ENCODE data around the gene RCAN2. TPM values are rescaled to one million over a fixed set of nuclear protein-coding genes. Genes with fewer than 3 reads are reported as not detected.

The RCAN2 gene
- total RNA-seq, 4 donors from 2014 or later: 4.7 to 23.1 (median 6.6) TPM

DNA sequence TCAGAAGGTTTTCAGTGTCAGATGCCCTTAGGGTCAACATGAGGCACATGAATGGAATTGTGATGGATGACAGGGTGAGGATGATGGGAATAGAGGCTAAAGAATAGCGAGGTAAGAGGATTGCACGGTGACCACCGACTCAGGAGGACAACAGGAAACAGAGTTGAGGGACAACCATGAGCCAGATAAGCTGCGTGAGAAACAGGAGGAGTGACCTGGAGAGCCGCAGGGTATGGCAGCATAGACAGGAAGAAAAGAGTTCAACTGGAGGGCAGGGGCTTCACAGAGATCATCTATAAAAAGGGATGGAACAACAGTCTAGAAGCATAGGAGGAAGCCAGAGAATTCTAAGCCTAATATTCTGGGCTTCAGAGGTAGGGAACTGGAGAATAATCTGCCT, 235.7 kb downstream of the RCAN2 start:
- Histone ChIP-seq H3K9me3 (no peaks in the 10 kb centered on the region), H3K4me1 (no peaks in the 10 kb centered on the region), H3K4me3 (no peak overlapping the region), H3K27me3 (no peaks in the 10 kb centered on the region), H3K36me3 (no peaks in the 10 kb centered on the region), H3K27ac (no peak overlapping the region)
- TF ChIP-seq POLR2A (IDR thresholded peaks at IDR 0.05): no peak
- TF ChIP-seq, protein P1, sequence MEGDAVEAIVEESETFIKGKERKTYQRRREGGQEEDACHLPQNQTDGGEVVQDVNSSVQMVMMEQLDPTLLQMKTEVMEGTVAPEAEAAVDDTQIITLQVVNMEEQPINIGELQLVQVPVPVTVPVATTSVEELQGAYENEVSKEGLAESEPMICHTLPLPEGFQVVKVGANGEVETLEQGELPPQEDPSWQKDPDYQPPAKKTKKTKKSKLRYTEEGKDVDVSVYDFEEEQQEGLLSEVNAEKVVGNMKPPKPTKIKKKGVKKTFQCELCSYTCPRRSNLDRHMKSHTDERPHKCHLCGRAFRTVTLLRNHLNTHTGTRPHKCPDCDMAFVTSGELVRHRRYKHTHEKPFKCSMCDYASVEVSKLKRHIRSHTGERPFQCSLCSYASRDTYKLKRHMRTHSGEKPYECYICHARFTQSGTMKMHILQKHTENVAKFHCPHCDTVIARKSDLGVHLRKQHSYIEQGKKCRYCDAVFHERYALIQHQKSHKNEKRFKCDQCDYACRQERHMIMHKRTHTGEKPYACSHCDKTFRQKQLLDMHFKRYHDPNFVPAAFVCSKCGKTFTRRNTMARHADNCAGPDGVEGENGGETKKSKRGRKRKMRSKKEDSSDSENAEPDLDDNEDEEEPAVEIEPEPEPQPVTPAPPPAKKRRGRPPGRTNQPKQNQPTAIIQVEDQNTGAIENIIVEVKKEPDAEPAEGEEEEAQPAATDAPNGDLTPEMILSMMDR (IDR thresholded peaks at IDR 0.05): no peak
- no peak for DNase-seq

DNA sequence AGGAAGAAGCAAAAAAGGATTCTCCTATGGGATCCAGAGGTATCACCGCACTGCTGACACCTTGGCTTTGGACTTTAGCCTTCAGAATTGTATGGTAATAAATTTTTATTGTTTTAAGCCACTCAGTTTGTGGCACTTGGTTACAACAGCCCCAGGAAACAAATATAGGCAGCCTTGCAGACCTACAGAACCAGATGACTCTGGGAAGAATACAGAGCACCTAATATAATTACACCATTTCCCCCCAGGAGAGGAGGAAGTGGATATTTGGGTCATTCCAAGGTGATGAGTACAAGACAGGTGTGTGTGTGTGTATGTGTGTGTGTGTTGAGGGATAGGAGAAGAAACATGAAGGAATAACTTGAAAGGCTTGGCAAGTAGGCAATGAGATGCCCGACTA, 236.3 kb downstream of the RCAN2 start:
- Histone ChIP-seq H3K9me3 (no peaks in the 10 kb centered on the region), H3K36me3 (no peaks in the 10 kb centered on the region), H3K4me1 (no peaks in the 10 kb centered on the region), H3K27me3 (no peaks in the 10 kb centered on the region), H3K27ac (no peak overlapping the region), H3K4me3 (no peak overlapping the region)
- no peak for TF ChIP-seq POLR2A (IDR thresholded peaks at IDR 0.05)
- TF ChIP-seq, protein P1 (IDR thresholded peaks at IDR 0.05): no peak
- peak in 1 of 3 donors; percentile 54 for DNase-seq

DNA sequence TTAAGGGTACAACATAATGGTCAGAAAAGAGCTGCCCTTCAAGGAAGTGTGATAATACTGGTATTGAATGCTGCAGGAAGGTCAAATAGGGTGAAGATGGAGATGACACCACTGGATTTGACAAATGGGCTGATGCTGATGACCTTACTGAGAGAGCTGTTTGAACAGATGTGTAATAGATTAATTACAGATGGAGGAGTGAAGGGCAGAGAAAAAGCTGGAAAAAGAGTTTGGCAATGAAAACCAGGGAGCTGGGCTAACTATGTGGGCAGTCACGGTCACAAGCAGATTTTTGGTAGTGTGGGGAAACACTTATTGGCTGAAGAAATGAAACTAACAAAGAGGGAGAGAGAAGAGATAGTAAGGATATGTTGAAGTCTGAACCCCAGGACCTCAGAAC, 236.9 kb downstream of the RCAN2 start:
- DNase-seq: no peak
- TF ChIP-seq POLR2A (IDR thresholded peaks at IDR 0.05): no peak
- H3K27me3 ChIP-seq: no peaks in the 10 kb centered on the region
- no peaks in the 10 kb centered on the region for H3K36me3 ChIP-seq
- no peaks in the 10 kb centered on the region for H3K9me3 ChIP-seq
- H3K4me3 ChIP-seq: no peak overlapping the region
- no peaks in the 10 kb centered on the region for H3K4me1 ChIP-seq
- H3K27ac ChIP-seq: no peak overlapping the region

GRCh38 chr6:46251583-46252339, 239.5 kb downstream of the RCAN2 start:
- Histone ChIP-seq H3K9me3 (no peaks in the 10 kb centered on the region), H3K36me3 (no peaks in the 10 kb centered on the region), H3K4me3 (no peak overlapping the region), H3K27me3 (no peaks in the 10 kb centered on the region), H3K4me1 (no peaks in the 10 kb centered on the region), H3K27ac (no peak overlapping the region)
- DNase-seq: no peak
- no peak for TF ChIP-seq POLR2A (IDR thresholded peaks at IDR 0.05)
- TF ChIP-seq, protein P1 (IDR thresholded peaks at IDR 0.05): no peak

DNA sequence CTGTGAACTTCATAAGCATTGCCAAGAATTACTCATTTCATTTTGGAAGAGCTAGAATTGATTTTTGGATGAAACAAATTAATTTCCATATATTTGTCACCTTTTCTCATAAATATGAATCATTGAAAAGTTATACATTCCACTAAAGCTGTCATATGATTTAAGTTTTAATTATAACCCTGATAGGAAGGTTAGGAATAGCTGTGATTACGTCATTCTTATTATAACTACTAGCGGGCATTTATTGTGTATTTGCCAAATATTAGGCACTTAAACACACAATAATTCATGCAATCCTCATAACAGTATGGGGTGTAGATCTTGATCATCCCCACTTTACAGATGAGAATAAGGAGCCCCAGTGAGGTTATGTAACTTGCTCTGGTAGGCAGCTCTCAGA, 243.1 kb downstream of the RCAN2 start:
- TF ChIP-seq, protein P1 (IDR thresholded peaks at IDR 0.05): no peak
- TF ChIP-seq POLR2A (IDR thresholded peaks at IDR 0.05): no peak
- no peak for DNase-seq
- Histone ChIP-seq H3K27ac (no peak overlapping the region), H3K36me3 (no peaks in the 10 kb centered on the region), H3K9me3 (no peaks in the 10 kb centered on the region), H3K27me3 (no peaks in the 10 kb centered on the region), H3K4me3 (no peak overlapping the region), H3K4me1 (no peaks in the 10 kb centered on the region)

GRCh38 chr6:46246727-46247126, 244.5 kb downstream of the RCAN2 start:
- Histone ChIP-seq H3K27me3 (no peaks in the 10 kb centered on the region), H3K36me3 (no peaks in the 10 kb centered on the region), H3K27ac (no peak overlapping the region), H3K4me1 (no peaks in the 10 kb centered on the region), H3K4me3 (no peak overlapping the region), H3K9me3 (no peaks in the 10 kb centered on the region)
- TF ChIP-seq, protein P1 (IDR thresholded peaks at IDR 0.05): no peak
- TF ChIP-seq POLR2A (IDR thresholded peaks at IDR 0.05): no peak
- DNase-seq: no peak
